ENCODE measurements around the gene FAM3A. TPM values are rescaled to one million over a fixed set of nuclear protein-coding genes. Genes with fewer than 3 reads are reported as not detected.

Gene FAM3A
- total and polyA plus RNA-seq, 9 of the 15 experiments (the other 6 are each of a cell fraction or from before 2014, with no cell fraction given) = 0.75 to 70.6 (median 27.0) TPM

GRCh38 chrX:154529206-154529612 is 13.2 kb upstream of the FAM3A start (continued):
- TF ChIP-seq, protein P1, sequence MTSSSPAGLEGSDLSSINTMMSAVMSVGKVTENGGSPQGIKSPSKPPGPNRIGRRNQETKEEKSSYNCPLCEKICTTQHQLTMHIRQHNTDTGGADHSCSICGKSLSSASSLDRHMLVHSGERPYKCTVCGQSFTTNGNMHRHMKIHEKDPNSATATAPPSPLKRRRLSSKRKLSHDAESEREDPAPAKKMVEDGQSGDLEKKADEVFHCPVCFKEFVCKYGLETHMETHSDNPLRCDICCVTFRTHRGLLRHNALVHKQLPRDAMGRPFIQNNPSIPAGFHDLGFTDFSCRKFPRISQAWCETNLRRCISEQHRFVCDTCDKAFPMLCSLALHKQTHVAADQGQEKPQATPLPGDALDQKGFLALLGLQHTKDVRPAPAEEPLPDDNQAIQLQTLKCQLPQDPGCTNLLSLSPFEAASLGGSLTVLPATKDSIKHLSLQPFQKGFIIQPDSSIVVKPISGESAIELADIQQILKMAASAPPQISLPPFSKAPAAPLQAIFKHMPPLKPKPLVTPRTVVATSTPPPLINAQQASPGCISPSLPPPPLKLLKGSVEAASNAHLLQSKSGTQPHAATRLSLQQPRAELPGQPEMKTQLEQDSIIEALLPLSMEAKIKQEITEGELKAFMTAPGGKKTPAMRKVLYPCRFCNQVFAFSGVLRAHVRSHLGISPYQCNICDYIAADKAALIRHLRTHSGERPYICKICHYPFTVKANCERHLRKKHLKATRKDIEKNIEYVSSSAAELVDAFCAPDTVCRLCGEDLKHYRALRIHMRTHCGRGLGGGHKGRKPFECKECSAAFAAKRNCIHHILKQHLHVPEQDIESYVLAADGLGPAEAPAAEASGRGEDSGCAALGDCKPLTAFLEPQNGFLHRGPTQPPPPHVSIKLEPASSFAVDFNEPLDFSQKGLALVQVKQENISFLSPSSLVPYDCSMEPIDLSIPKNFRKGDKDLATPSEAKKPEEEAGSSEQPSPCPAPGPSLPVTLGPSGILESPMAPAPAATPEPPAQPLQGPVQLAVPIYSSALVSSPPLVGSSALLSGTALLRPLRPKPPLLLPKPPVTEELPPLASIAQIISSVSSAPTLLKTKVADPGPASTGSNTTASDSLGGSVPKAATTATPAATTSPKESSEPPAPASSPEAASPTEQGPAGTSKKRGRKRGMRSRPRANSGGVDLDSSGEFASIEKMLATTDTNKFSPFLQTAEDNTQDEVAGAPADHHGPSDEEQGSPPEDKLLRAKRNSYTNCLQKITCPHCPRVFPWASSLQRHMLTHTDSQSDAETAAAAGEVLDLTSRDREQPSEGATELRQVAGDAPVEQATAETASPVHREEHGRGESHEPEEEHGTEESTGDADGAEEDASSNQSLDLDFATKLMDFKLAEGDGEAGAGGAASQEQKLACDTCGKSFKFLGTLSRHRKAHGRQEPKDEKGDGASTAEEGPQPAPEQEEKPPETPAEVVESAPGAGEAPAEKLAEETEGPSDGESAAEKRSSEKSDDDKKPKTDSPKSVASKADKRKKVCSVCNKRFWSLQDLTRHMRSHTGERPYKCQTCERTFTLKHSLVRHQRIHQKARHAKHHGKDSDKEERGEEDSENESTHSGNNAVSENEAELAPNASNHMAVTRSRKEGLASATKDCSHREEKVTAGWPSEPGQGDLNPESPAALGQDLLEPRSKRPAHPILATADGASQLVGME (CRISPR knock-in tag; IDR thresholded peaks at IDR 0.05) = no peak
- no peak for TF ChIP-seq E2F6 (IDR thresholded peaks at IDR 0.05; ENCODE audit: borderline replicate concordance in 1 of 2, extremely low read depth in 1 of 2, insufficient read depth in 1 of 2, insufficient read length in 1 of 2, low read depth in 1 of 2, low read length in 1 of 2, poor library complexity in 1 of 2, severe bottlenecking in 1 of 2)
